NB4 (cell line): Measurements from ENCODE around the gene DENND1A.

Source experiments
- CTCF ChIP-seq: IDR thresholded peaks from one replicate; pipeline ENCODE4 v1.5.1; 2012; ENCODE audit warnings: low read depth, low read length
- MAX ChIP-seq: IDR thresholded peaks from 2 replicates; pipeline ENCODE4 v1.6.1; 2011; ENCODE audit warnings: low read depth, low read length
- MYC ChIP-seq: IDR thresholded peaks from 2 replicates; pipeline ENCODE4 v1.6.1; 2011; ENCODE audit warnings: low read depth, low read length
- POLR2A ChIP-seq: IDR thresholded peaks from 2 replicates; pipeline ENCODE4 v1.6.1; 2011; ENCODE audit warnings: mild to moderate bottlenecking; ENCODE audit not compliant: insufficient read length; ENCODE audit errors: extremely low read depth

- no peak for TF ChIP-seq CTCF
- no peak for TF ChIP-seq MAX
- no peak for TF ChIP-seq POLR2A
- TF ChIP-seq MYC = no peak
Measured at GRCh38 chr9:123746765-123747164, 183.2 kb downstream of the DENND1A start.
